PC-3 (cell line): ENCODE measurements around the gene PLEKHM2.

Experiments used
- CTCF ChIP-seq: fragments of 300-600 bp; sonication (generic); conservative IDR thresholded peaks from 2 replicates; pipeline ENCODE4 v1.5.1; 2017; ENCODE audit warnings: antibody characterized with exemption, low read depth, mild to moderate bottlenecking, low read length
- EZH2 ChIP-seq: fragments of 300-600 bp; sonication (generic); IDR thresholded peaks from one replicate; pipeline ENCODE4 v1.6.1; 2017; ENCODE audit warnings: antibody characterized with exemption, mild to moderate bottlenecking, low read length; ENCODE audit not compliant: unreplicated experiment
- EZH2phosphoT487 ChIP-seq: fragments of 300-600 bp; sonication (generic); IDR thresholded peaks from 2 replicates; pipeline ENCODE4 v1.6.1; 2018; ENCODE audit warnings: mild to moderate bottlenecking, antibody characterized with exemption, low read length, borderline replicate concordance

- TF ChIP-seq EZH2phosphoT487 (no peak), CTCF (no peak), EZH2 (no peak)
Measured at GRCh38 chr1:15709226-15709625, 25.1 kb downstream of the PLEKHM2 start.
